ENCODE results near the gene SLC45A3.

The SLC45A3 gene

GRCh38 chr1:205610036-205610435 lies 70.3 kb downstream of the SLC45A3 start:
- DNase-seq (ENCODE audit: low read depth in 2 of 2): no peak
